Neural progenitor cell (in vitro differentiated cells): Measurements from ENCODE around the gene C19orf33.

Source experiments
- EZH2 ChIP-seq: fragments of 200-600 bp; sonication (generic); IDR thresholded peaks from 2 replicates; pipeline ENCODE4 v1.6.1; 2017; ENCODE audit warnings: antibody characterized with exemption, mild to moderate bottlenecking, moderate library complexity
- EZH2phosphoT487 ChIP-seq: fragments of 200-600 bp; sonication (generic); IDR thresholded peaks from 2 replicates; pipeline ENCODE4 v1.6.1; 2017; ENCODE audit warnings: antibody characterized with exemption
- TF ChIP-seq, protein P1 (sequence below): fragments of 200-600 bp; sonication (generic); IDR thresholded peaks from 2 replicates; pipeline ENCODE4 v1.5.1; 2017; ENCODE audit warnings: antibody characterized with exemption, mild to moderate bottlenecking

DNA sequence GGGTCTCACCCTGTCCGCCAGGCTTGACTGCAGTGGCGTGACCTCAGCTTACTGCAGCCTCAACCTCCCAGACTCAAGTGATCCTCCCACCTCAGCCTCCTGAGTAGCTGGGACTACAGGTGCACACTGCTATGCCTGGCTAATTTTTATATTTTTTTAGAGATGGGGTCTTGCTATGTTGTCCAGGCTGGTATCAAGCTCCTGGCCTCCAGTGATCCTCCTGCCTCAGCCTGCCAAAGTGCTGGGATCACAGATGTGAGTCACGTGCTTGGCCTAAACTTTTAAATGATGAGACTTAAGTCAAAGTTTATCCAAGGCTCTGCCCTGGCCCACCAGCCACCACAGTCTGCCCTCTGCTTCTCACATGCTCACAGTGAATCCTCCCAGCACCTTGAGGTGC lies 2.2 kb downstream of the C19orf33 start:
- TF ChIP-seq, protein P1, sequence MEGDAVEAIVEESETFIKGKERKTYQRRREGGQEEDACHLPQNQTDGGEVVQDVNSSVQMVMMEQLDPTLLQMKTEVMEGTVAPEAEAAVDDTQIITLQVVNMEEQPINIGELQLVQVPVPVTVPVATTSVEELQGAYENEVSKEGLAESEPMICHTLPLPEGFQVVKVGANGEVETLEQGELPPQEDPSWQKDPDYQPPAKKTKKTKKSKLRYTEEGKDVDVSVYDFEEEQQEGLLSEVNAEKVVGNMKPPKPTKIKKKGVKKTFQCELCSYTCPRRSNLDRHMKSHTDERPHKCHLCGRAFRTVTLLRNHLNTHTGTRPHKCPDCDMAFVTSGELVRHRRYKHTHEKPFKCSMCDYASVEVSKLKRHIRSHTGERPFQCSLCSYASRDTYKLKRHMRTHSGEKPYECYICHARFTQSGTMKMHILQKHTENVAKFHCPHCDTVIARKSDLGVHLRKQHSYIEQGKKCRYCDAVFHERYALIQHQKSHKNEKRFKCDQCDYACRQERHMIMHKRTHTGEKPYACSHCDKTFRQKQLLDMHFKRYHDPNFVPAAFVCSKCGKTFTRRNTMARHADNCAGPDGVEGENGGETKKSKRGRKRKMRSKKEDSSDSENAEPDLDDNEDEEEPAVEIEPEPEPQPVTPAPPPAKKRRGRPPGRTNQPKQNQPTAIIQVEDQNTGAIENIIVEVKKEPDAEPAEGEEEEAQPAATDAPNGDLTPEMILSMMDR = no peak
- TF ChIP-seq EZH2 (no peak), EZH2phosphoT487 (no peak)
